Measurements from ENCODE around the gene TNFRSF1B. TPM values are rescaled to one million over a fixed set of nuclear protein-coding genes. Genes with fewer than 3 reads are reported as not detected.

Gene TNFRSF1B
- total RNA-seq, 1 experiment from 2014 or later: not detected

- TF ChIP-seq EZH2 (IDR thresholded peaks at IDR 0.05; ENCODE audit: borderline replicate concordance, low read depth, low read length, poor library complexity, severe bottlenecking) (no peak), CTCF (conservative IDR thresholded peaks at IDR 0.05; ENCODE audit: low read depth, low read length) (no peak)
- ChIA-PET CTCF (no interaction called here), POLR2A (ENCODE audit: low non-redundant PET) (no interaction called here)
- intact Hi-C loops (cut with micrococcal nuclease; ENCODE audit: unreplicated experiment): no loop called here
- H3K4me1 ChIP-seq (ENCODE audit: insufficient read depth, low read length, poor library complexity, severe bottlenecking): no peaks in the 10 kb centered on the region
- H3K27ac ChIP-seq (ENCODE audit: low read depth, low read length, poor library complexity, severe bottlenecking): no peak overlapping the region
- no peaks in the 10 kb centered on the region for H3K36me3 ChIP-seq (ENCODE audit: insufficient read depth, low read length, poor library complexity, severe bottlenecking)
- no peak for DNase-seq (ENCODE audit: low spot score)
- no peaks in the 10 kb centered on the region for H3K27me3 ChIP-seq (replicated peaks; ENCODE audit: insufficient read depth, low read depth, low read length, poor library complexity)
- no TSS peak for BruUV-seq (replicated peaks)
- no peak overlapping the region for H3K4me3 ChIP-seq (ENCODE audit: low read depth, low read length, poor library complexity, severe bottlenecking)
- H3K9me3 ChIP-seq (ENCODE audit: low read depth, low read length, poor library complexity, severe bottlenecking): no peaks in the 10 kb centered on the region
Observed at GRCh38 chr1:12144236-12144635, 22.6 kb upstream of the TNFRSF1B start.

DNA sequence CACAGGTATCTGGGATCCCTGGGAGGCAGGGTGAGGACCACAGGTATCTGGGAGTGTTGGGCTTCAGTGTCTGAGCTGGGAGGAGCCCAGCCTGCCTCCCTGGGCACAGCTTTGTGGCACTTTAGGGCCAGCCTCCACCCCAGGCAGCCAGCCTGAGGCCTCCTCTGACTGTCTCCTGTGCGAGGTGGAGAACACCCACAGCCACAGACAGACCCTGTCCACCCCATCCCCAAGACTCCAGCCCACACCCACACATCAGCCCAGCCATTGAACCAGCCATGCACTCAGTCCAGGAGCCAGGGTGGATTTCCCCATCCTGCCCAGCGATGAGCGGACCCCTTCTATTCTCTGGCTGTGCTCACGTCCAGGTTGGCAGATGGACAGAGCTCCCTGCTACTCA is 21.8 kb upstream of the TNFRSF1B start:
- intact Hi-C loops (cut with micrococcal nuclease; ENCODE audit: unreplicated experiment): no loop called here
- H3K27ac ChIP-seq (ENCODE audit: low read depth, low read length, poor library complexity, severe bottlenecking): no peak overlapping the region
- H3K36me3 ChIP-seq (ENCODE audit: insufficient read depth, low read length, poor library complexity, severe bottlenecking): no peaks in the 10 kb centered on the region
- no peak overlapping the region for H3K4me3 ChIP-seq (ENCODE audit: low read depth, low read length, poor library complexity, severe bottlenecking)
- H3K9me3 ChIP-seq (ENCODE audit: low read depth, low read length, poor library complexity, severe bottlenecking): no peaks in the 10 kb centered on the region
- ChIA-PET CTCF (no interaction called here), POLR2A (ENCODE audit: low non-redundant PET) (no interaction called here)
- no TSS peak for BruUV-seq (replicated peaks)
- no peak for TF ChIP-seq CTCF (conservative IDR thresholded peaks at IDR 0.05; ENCODE audit: low read depth, low read length)
- no peak for TF ChIP-seq EZH2 (IDR thresholded peaks at IDR 0.05; ENCODE audit: borderline replicate concordance, low read depth, low read length, poor library complexity, severe bottlenecking)
- H3K4me1 ChIP-seq (ENCODE audit: insufficient read depth, low read length, poor library complexity, severe bottlenecking): no peaks in the 10 kb centered on the region
- no peaks in the 10 kb centered on the region for H3K27me3 ChIP-seq (replicated peaks; ENCODE audit: insufficient read depth, low read depth, low read length, poor library complexity)
- no peak for DNase-seq (ENCODE audit: low spot score)

GRCh38 chr1:12145616-12146342 is 21.0 kb upstream of the TNFRSF1B start:
- ChIA-PET CTCF (interaction anchor here (0.5 kb wide), 1 partner anchor 14 kb away, joined by 3 read pairs; no protein-coding TSS in a partner anchor), POLR2A (ENCODE audit: low non-redundant PET) (interaction anchor here (0.6 kb wide), 1 partner anchor 969 kb away, joined by 3 read pairs; no protein-coding TSS in a partner anchor)
- Histone ChIP-seq H3K27ac (ENCODE audit: low read depth, low read length, poor library complexity, severe bottlenecking) (no peak overlapping the region), H3K4me3 (ENCODE audit: low read depth, low read length, poor library complexity, severe bottlenecking) (no peak overlapping the region), H3K36me3 (ENCODE audit: insufficient read depth, low read length, poor library complexity, severe bottlenecking) (no peaks in the 10 kb centered on the region), H3K27me3 (replicated peaks; ENCODE audit: insufficient read depth, low read depth, low read length, poor library complexity) (no peaks in the 10 kb centered on the region), H3K9me3 (ENCODE audit: low read depth, low read length, poor library complexity, severe bottlenecking) (no peaks in the 10 kb centered on the region), H3K4me1 (ENCODE audit: insufficient read depth, low read length, poor library complexity, severe bottlenecking) (no peaks in the 10 kb centered on the region)
- no TSS peak for BruUV-seq (replicated peaks)
- intact Hi-C loops (cut with micrococcal nuclease; ENCODE audit: unreplicated experiment): no loop called here
- TF ChIP-seq CTCF (conservative IDR thresholded peaks at IDR 0.05; ENCODE audit: low read depth, low read length) (no peak), EZH2 (IDR thresholded peaks at IDR 0.05; ENCODE audit: borderline replicate concordance, low read depth, low read length, poor library complexity, severe bottlenecking) (no peak)
- no peak for DNase-seq (ENCODE audit: low spot score)
